ENCODE results near the gene ANKH.

DNA sequence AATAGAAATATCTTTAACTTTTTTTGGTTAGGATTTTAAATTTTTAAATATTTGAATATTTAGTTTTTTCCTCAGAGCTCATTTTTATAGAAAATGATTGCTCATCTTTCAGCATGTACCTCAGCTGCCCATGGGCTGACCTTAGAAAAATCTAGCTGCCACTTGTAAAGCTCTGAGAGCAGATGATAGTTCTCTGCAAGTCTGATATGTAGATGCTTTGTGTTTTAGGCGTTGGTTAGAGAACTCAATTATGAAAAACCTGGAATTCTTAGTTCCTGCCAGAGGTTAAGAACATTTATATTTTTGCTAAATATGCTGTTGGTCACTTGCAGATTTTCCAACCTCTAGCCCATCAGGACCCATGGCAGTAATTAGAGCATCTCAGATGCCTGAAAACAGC, 192.0 kb downstream of the ANKH start:
- TF ChIP-seq, protein P1, sequence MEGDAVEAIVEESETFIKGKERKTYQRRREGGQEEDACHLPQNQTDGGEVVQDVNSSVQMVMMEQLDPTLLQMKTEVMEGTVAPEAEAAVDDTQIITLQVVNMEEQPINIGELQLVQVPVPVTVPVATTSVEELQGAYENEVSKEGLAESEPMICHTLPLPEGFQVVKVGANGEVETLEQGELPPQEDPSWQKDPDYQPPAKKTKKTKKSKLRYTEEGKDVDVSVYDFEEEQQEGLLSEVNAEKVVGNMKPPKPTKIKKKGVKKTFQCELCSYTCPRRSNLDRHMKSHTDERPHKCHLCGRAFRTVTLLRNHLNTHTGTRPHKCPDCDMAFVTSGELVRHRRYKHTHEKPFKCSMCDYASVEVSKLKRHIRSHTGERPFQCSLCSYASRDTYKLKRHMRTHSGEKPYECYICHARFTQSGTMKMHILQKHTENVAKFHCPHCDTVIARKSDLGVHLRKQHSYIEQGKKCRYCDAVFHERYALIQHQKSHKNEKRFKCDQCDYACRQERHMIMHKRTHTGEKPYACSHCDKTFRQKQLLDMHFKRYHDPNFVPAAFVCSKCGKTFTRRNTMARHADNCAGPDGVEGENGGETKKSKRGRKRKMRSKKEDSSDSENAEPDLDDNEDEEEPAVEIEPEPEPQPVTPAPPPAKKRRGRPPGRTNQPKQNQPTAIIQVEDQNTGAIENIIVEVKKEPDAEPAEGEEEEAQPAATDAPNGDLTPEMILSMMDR (conservative IDR thresholded peaks at IDR 0.05 in 1 of 2, IDR thresholded peaks at IDR 0.05 in 1 of 2; ENCODE audit: extremely low read depth in 1 of 2, insufficient read depth in 1 of 2, low read depth in 1 of 2, low read length in 2 of 2), result no peak
- TF ChIP-seq EZH2 (IDR thresholded peaks at IDR 0.05; ENCODE audit: borderline replicate concordance, low read length), result no peak
